Measurements from ENCODE around the gene PEAK3.

The PEAK3 gene

GRCh38 chr19:2282062-2282861, at the start of gene PEAK3:
Gene PEAK3 (minus strand): TSS chr19:2282175. CDS start chr19:2280931, 1,244 bp downstream.
- no peak for FAIRE-seq

GRCh38 chr19:2330632-2331284, 48.8 kb upstream of the PEAK3 start:
- no peak for FAIRE-seq

- FAIRE-seq: no peak
These were observed 48.3 kb upstream of the PEAK3 start for GRCh38 chr19:2330255-2330631.

GRCh38 chr19:2329501-2329916, 47.5 kb upstream of the PEAK3 start:
- no peak for FAIRE-seq

- no peak for FAIRE-seq
These were observed 47.1 kb upstream of the PEAK3 start for GRCh38 chr19:2329149-2329478.

GRCh38 chr19:2328401-2329148, 46.6 kb upstream of the PEAK3 start, which contains the start of the genes LSM7 and SPPL2B:
Gene LSM7 (minus strand): TSS chr19:2328586. CDS start chr19:2328566, 20 bp downstream.
Gene SPPL2B (plus strand): TSS chr19:2328684. CDS start chr19:2328710, 26 bp downstream.
- no peak for FAIRE-seq

- FAIRE-seq: peak; percentile 81
These were observed 45.9 kb upstream of the PEAK3 start for GRCh38 chr19:2327773-2328400.

GRCh38 chr19:2326699-2327360, 44.9 kb upstream of the PEAK3 start:
- no peak for FAIRE-seq

- FAIRE-seq: no peak
These were observed 43.5 kb upstream of the PEAK3 start for GRCh38 chr19:2325281-2326046.

GRCh38 chr19:2324220-2324948, 42.4 kb upstream of the PEAK3 start:
- FAIRE-seq: no peak

- FAIRE-seq: no peak
These were observed 41.7 kb upstream of the PEAK3 start for GRCh38 chr19:2323707-2324106.

- FAIRE-seq: no peak
These were observed 39.7 kb upstream of the PEAK3 start for GRCh38 chr19:2321565-2322283.

- no peak for FAIRE-seq
These were observed 39.0 kb upstream of the PEAK3 start for GRCh38 chr19:2320939-2321338.

- FAIRE-seq: no peak
These were observed 38.1 kb upstream of the PEAK3 start for GRCh38 chr19:2320049-2320448.

- FAIRE-seq: no peak
These were observed 37.6 kb upstream of the PEAK3 start for GRCh38 chr19:2319551-2319950.

GRCh38 chr19:2318923-2319322, 36.9 kb upstream of the PEAK3 start:
- no peak for FAIRE-seq

GRCh38 chr19:2317756-2318155, 35.8 kb upstream of the PEAK3 start:
- no peak for FAIRE-seq

- FAIRE-seq: no peak
These were observed 35.3 kb upstream of the PEAK3 start for GRCh38 chr19:2317300-2317699.

- FAIRE-seq: no peak
These were observed 33.9 kb upstream of the PEAK3 start for GRCh38 chr19:2315818-2316353.
